Skeletal muscle satellite cell (primary cell): ENCODE results near the gene CCL4L2. TPM values are rescaled to one million over a fixed set of nuclear protein-coding genes. Genes with fewer than 3 reads are reported as not detected.

ENCODE experiments used
- small RNA-seq: library from RNA; depleted of rRNA; stranded (forward); fragments of <200 nt; gene quantifications from one replicate; pipeline ENCODE3, GENCODE V24; 2012

Gene CCL4L2

Small RNA genes within 50 kb of the gene (small RNA-seq; reads per million reads assigned to genes)
- gene AC243829.3 (not detected), gene AC243829.6 (not detected)
